PC-3 (cell line): ENCODE measurements around the gene AGAP1. TPM values are rescaled to one million over a fixed set of nuclear protein-coding genes. Genes with fewer than 3 reads are reported as not detected.

Source experiments
- ATAC-seq: fragments of 200-7000 bp; cut with Tn5 transposase; 2 replicates; pipeline ENCODE4 v1.9.1; 2020; ENCODE audit warnings: mild to moderate bottlenecking, moderate library complexity
- BruUV-seq: library from RNA; stranded (reverse); fragments of 400-500 nt; replicated peaks from 2 replicates; lab custom pipeline; 2021; lab: Mats Ljungman, UMichigan
- CTCF ChIA-PET: fragments of 300-600 bp; sonication (Branson Sonifier 250); formaldehyde crosslinking; loops from one replicate; lab custom pipeline; 2022; ENCODE audit warnings: antibody characterized with exemption; lab: Charles Lee
- POLR2A ChIA-PET: fragments of 300-600 bp; sonication (Branson Sonifier 250); formaldehyde crosslinking; loops from one replicate; lab custom pipeline; 2022; ENCODE audit warnings: antibody characterized with exemption; ENCODE audit not compliant: unreplicated experiment; lab: Charles Lee
- DNase-seq: peaks from one replicate; pipeline ENCODE4 v3.0.0-alpha.2; 2015
- H2AFZ ChIP-seq: fragments of 300-600 bp; sonication (generic); 2 replicates; pipeline ENCODE4 v1.6.0; 2016; ENCODE audit warnings: antibody characterized with exemption, low read length
- H3F3A ChIP-seq: fragments of 300-600 bp; sonication (generic); one replicate; pipeline ENCODE4 v1.6.0; 2017; ENCODE audit warnings: antibody characterized with exemption, low read length, control low read depth, mild to moderate bottlenecking; ENCODE audit not compliant: unreplicated experiment
- H3K27ac ChIP-seq: fragments of 300-600 bp; sonication (generic); 2 replicates; pipeline ENCODE4 v1.5.1; 2016; ENCODE audit warnings: mild to moderate bottlenecking, low read length
- H3K27me3 ChIP-seq: fragments of 300-600 bp; sonication (generic); 2 replicates; pipeline ENCODE4 v1.6.1; 2016; ENCODE audit warnings: low read length, mixed read lengths
- H3K36me3 ChIP-seq: fragments of 300-600 bp; sonication (generic); 2 replicates; pipeline ENCODE4 v1.6.1; 2016; ENCODE audit warnings: low read depth, mixed run types, low read length, mixed read lengths
- H3K4me1 ChIP-seq: fragments of 300-600 bp; sonication (generic); 2 replicates; pipeline ENCODE4 v1.5.1; 2016; ENCODE audit warnings: low read length; ENCODE audit not compliant: insufficient read depth
- H3K4me2 ChIP-seq: fragments of 300-600 bp; sonication (generic); 2 replicates; pipeline ENCODE4 v1.6.0; 2016; ENCODE audit warnings: low read length
- H3K4me3 ChIP-seq: fragments of 300-600 bp; sonication (generic); 2 replicates; pipeline ENCODE4 v1.5.1; 2016; ENCODE audit warnings: mild to moderate bottlenecking, low read length, mixed read lengths
- H3K79me2 ChIP-seq: fragments of 300-600 bp; sonication (generic); 2 replicates; pipeline ENCODE4 v1.6.1; 2017; ENCODE audit warnings: low read length, mixed read lengths
- H3K9ac ChIP-seq: fragments of 300-600 bp; sonication (generic); 2 replicates; pipeline ENCODE4 v1.6.0; 2016; ENCODE audit warnings: mild to moderate bottlenecking, low read length
- H3K9me2 ChIP-seq: fragments of 300-600 bp; sonication (generic); replicated peaks from 2 replicates; pipeline ENCODE4 v1.6.1; 2016; ENCODE audit warnings: mixed run types, low read length, mixed read lengths
- H3K9me3 ChIP-seq: fragments of 300-600 bp; sonication (generic); 2 replicates; pipeline ENCODE4 v1.6.1; 2016; ENCODE audit warnings: low read length, mixed read lengths
- H4K20me1 ChIP-seq: fragments of 300-600 bp; sonication (generic); 2 replicates; pipeline ENCODE4 v1.6.1; 2016; ENCODE audit warnings: low read length, mixed read lengths
- EZH2 ChIP-seq: fragments of 300-600 bp; sonication (generic); IDR thresholded peaks from one replicate; pipeline ENCODE4 v1.6.1; 2017; ENCODE audit warnings: antibody characterized with exemption, mild to moderate bottlenecking, low read length; ENCODE audit not compliant: unreplicated experiment
- EZH2phosphoT487 ChIP-seq: fragments of 300-600 bp; sonication (generic); IDR thresholded peaks from 2 replicates; pipeline ENCODE4 v1.6.1; 2018; ENCODE audit warnings: mild to moderate bottlenecking, antibody characterized with exemption, low read length, borderline replicate concordance
- intact Hi-C: fragments of 100-400 bp; cut with micrococcal nuclease; formaldehyde crosslinking; loops from 2 replicates; pipeline ENCODE4 v1.9.0; 2023
- total RNA-seq: library from RNA; depleted of rRNA; stranded (reverse); fragments of >200 nt; gene quantifications from 2 replicates; pipeline ENCODE4 v1.2.3, GENCODE V29; 2014
- TF ChIP-seq, protein P1 (sequence below): fragments of 300-600 bp; sonication (generic); conservative IDR thresholded peaks from 2 replicates; pipeline ENCODE4 v1.5.1; 2017; ENCODE audit warnings: antibody characterized with exemption, low read depth, mild to moderate bottlenecking, low read length

The AGAP1 gene
- total RNA-seq, 1 experiment from 2014 or later, result 31.0 TPM

GRCh38 chr2:235659767-235660322 lies 166.0 kb downstream of the AGAP1 start:
- intact Hi-C loops, result no loop called here
- no peaks in the 10 kb centered on the region for H3K36me3 ChIP-seq
- peak; percentile 42 for DNase-seq
- peaks cover 12% of the 10 kb centered on the region for H4K20me1 ChIP-seq
- no peak overlapping the region for H3K4me3 ChIP-seq
- H3K9ac ChIP-seq, result no peak overlapping the region
- H3K79me2 ChIP-seq, result peaks cover 89% of the 10 kb centered on the region
- CTCF ChIA-PET, result no interaction called here
- H3F3A ChIP-seq, result no peaks in the 10 kb centered on the region
- H3K9me2 ChIP-seq, result no peaks in the 10 kb centered on the region
- no TSS peak for BruUV-seq
- H3K4me1 ChIP-seq, result peaks cover 11% of the 10 kb centered on the region
- POLR2A ChIA-PET, result no interaction called here
- no peak for ATAC-seq
- H3K27ac ChIP-seq, result no peak overlapping the region
- TF ChIP-seq, protein P1, sequence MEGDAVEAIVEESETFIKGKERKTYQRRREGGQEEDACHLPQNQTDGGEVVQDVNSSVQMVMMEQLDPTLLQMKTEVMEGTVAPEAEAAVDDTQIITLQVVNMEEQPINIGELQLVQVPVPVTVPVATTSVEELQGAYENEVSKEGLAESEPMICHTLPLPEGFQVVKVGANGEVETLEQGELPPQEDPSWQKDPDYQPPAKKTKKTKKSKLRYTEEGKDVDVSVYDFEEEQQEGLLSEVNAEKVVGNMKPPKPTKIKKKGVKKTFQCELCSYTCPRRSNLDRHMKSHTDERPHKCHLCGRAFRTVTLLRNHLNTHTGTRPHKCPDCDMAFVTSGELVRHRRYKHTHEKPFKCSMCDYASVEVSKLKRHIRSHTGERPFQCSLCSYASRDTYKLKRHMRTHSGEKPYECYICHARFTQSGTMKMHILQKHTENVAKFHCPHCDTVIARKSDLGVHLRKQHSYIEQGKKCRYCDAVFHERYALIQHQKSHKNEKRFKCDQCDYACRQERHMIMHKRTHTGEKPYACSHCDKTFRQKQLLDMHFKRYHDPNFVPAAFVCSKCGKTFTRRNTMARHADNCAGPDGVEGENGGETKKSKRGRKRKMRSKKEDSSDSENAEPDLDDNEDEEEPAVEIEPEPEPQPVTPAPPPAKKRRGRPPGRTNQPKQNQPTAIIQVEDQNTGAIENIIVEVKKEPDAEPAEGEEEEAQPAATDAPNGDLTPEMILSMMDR, result no peak
- no peak for TF ChIP-seq EZH2
- no peak for TF ChIP-seq EZH2phosphoT487
- no peaks in the 10 kb centered on the region for H3K9me3 ChIP-seq
- H3K4me2 ChIP-seq, result no peak overlapping the region
- H3K27me3 ChIP-seq, result no peaks in the 10 kb centered on the region
- H2AFZ ChIP-seq, result no peak overlapping the region

DNA sequence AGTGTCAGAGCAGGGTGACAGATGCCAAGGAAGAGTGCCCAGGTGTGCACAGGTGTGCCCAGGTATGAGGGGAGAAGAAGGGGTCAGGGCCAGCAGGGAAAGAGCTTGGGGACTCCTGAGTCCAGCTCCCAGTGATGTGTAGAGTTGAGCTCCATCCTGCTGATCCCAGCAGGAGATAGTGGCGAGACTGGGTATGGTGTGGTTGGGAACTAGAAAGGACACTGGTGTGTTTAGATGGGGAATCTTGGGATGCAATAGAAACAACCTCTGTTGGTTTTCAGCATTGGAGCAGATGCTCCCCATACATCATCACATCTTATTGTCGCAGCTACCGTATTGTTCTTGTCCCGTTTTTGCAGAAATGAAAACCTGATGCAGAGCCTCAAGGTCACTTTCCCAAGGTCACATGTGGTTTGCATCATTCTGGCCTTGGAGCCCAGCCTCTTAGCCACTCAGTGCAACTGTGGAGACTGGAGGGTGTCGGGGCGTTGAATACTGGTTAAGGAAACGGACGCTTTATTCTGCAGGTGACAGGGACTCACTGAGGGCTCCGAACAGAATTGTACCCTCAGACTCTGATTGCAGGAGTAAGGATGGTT lies 166.7 kb downstream of the AGAP1 start:
- DNase-seq (no peak), ATAC-seq (no peak)
- TF ChIP-seq, protein P1, result no peak
- no peak for TF ChIP-seq EZH2
- TF ChIP-seq EZH2phosphoT487, result no peak
- no peaks in the 10 kb centered on the region for H3K9me2 ChIP-seq
- POLR2A ChIA-PET, result no interaction called here
- no peaks in the 10 kb centered on the region for H3K9me3 ChIP-seq
- no peak overlapping the region for H3K9ac ChIP-seq
- peaks cover 90% of the 10 kb centered on the region for H3K79me2 ChIP-seq
- peaks cover 12% of the 10 kb centered on the region for H4K20me1 ChIP-seq
- no peaks in the 10 kb centered on the region for H3K36me3 ChIP-seq
- CTCF ChIA-PET, result no interaction called here
- H3K4me3 ChIP-seq, result no peak overlapping the region
- intact Hi-C loops, result no loop called here
- H2AFZ ChIP-seq, result no peak overlapping the region
- no peaks in the 10 kb centered on the region for H3K27me3 ChIP-seq
- no TSS peak for BruUV-seq
- no peak overlapping the region for H3K4me2 ChIP-seq
- H3K27ac ChIP-seq, result no peak overlapping the region
- no peaks in the 10 kb centered on the region for H3F3A ChIP-seq
- peaks cover 18% of the 10 kb centered on the region for H3K4me1 ChIP-seq
